ENCODE results near the gene MAP1LC3B. TPM values are rescaled to one million over a fixed set of nuclear protein-coding genes. Genes with fewer than 3 reads are reported as not detected.

The MAP1LC3B gene
- total RNA-seq, 2 donors from 2014 or later = 57.3 to 69.1 TPM

GRCh38 chr16:87451563-87452210, 59.6 kb downstream of the MAP1LC3B start:
- Mint-ChIP-seq H3K4me3 (no peak overlapping the region), H3K27ac (peak overlapping the region; percentile 40), H3K36me3 (ENCODE audit: low read depth) (peaks cover 57% of the 10 kb centered on the region)

GRCh38 chr16:87453326-87453725, 61.2 kb downstream of the MAP1LC3B start:
- no peak for ATAC-seq (replicated peaks)
- no peaks in the 10 kb centered on the region for H3K27me3 Mint-ChIP-seq
- H3K4me3 Mint-ChIP-seq = no peak overlapping the region
- peaks cover 18% of the 10 kb centered on the region for H3K4me1 Mint-ChIP-seq
- peaks cover 57% of the 10 kb centered on the region for H3K36me3 Mint-ChIP-seq (ENCODE audit: low read depth)
- no peak overlapping the region for H3K27ac Mint-ChIP-seq
- H3K9me3 Mint-ChIP-seq = no peaks in the 10 kb centered on the region

More at GRCh38 chr16:87451563-87452210, 59.6 kb downstream of the MAP1LC3B start:
- ATAC-seq (replicated peaks) = no peak
- no peaks in the 10 kb centered on the region for H3K9me3 Mint-ChIP-seq
- H3K27me3 Mint-ChIP-seq = no peaks in the 10 kb centered on the region
- peaks cover 6% of the 10 kb centered on the region for H3K4me1 Mint-ChIP-seq

Other genes starting within 250 kb of the MAP1LC3B start
- 1 to 10 TPM; 6.2 to 8.2 TPM for gene C16orf95, start 74.9 kb upstream of the MAP1LC3B start, total RNA-seq
- 10 to 100 TPM; 21.9 to 29.1 TPM for gene FBXO31, start 8.6 kb upstream of the MAP1LC3B start, total RNA-seq
- gene ZCCHC14, start 100.7 kb downstream of the MAP1LC3B start, total RNA-seq = 1 to 10 TPM; 3.0 to 5.2 TPM
- gene JPH3, start 210.2 kb downstream of the MAP1LC3B start, total RNA-seq = under 1 TPM in 1 of 2 donors, not detected in 1; 0.09 TPM